DMS153 treated with DMSO at 0.1 percent for 48 hours (cell line): ENCODE data around the gene FBRSL1.
"Not testable (repeated sequence)": the region's sequence is repeated elsewhere in the genome, so short reads cannot be mapped to it uniquely, and the experiment has no call there.

ENCODE experiments used
- DNase-seq: peaks from one replicate; lab custom pipeline; 2025; ENCODE audit not compliant: unreplicated experiment; lab: John Stamatoyannopoulos, UW

FBRSL1 gene

DNA sequence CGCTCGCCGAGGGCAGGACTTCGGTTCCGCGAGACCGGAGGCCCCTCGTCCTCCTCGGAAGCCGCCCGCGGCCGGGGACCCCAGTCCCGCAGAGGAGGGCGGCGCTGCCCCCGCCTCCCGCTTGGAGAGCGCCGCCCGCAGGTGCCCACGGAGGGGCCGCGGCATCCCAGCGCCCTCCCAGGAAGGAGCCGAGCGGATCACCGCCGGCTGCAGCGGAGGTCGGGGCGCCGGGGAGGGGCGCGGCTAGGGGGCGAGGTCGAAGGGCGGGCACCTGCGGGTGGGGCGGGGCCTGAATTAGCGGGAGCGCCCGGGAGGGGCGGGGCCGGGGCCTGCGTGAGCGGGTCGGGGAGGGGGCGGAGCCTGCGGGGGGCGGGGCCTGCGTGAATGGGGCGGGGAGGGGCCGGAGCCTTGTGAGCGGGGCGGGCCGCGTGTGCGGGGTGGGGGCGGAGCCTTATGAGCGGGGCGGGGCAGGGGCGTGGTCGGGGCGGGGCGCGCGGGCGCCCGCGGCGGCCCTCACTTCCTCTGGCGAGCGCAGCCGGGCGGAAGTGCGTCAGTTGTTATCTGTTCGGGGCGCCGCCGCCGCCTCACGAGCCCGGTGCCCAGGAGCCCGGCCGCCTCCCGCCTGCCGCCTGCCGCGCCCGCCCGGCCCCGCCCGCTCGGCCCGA lies at the start of gene FBRSL1:
FBRSL1 (plus strand) TSS at position 550 of the 665 bp plus-strand sequence.
- DNase-seq = peak; percentile 83

DNA sequence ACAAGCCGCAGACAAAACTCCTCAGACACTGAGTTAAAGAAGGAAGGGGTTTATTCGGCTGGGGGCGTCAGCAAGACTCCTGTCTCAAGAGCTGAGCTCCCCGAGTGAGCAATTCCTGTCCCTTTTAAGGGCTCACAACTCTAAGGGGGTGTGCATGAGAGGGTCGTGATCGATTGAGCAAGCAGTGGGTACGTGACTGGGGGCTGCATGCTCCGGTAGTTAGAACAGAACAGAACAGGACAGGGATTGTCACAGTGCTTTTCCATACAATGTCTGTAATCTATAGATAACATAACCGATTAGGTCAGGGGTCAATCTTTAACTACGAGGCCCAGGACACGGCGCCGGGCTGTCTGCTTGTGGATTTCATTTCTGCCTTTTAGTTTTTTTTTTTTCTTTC lies 49.5 kb upstream of the FBRSL1 start:
- not testable (repeated sequence) for DNase-seq

DNA sequence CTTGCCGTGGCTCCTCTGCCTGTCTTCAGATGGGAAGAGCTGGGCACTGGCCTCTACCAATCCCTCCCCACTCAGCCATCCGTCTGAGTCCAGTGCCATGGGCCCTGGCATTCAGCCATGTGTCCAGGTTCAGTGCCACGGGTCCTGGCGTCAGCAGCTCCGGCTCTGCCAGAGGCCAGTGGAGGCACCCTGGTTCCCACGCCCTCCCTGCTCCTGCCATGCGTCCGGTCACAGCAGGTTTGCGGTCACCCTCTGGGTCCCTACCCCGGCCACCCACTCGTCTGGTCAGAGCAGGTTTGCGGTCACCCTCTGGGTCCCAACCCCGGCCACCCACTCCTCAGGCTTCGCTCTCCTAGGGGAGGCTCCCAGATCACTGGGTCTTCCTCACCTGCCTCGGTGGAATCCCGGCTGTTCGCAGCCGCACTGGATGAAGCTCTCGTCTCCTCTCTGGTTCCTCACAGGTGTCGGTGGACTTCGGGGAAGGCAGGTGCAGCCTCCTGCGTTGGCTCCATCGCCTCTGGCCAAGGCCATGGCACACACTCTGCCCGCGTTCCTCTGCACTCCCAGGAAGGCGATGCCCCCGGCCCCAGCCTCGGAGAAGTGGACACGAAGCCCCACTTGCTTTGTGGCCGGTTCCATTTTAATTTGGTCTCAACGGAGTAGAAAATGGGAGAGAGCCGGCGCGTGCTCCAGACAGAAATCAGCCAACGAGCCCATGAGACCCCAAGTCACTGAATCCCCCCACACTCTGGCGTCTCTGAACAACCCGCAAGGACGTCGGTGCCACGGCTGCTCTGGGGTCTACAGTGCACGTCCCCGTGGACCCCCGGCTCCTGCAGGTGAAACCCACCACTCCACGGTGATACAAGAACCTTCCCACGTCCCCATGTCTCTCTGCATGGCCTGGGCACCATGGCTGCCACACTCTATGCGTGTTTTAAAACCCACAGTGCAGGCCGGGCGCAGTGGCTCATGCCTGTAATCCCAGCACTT lies 47.8 kb upstream of the FBRSL1 start:
- no peak for DNase-seq

DNA sequence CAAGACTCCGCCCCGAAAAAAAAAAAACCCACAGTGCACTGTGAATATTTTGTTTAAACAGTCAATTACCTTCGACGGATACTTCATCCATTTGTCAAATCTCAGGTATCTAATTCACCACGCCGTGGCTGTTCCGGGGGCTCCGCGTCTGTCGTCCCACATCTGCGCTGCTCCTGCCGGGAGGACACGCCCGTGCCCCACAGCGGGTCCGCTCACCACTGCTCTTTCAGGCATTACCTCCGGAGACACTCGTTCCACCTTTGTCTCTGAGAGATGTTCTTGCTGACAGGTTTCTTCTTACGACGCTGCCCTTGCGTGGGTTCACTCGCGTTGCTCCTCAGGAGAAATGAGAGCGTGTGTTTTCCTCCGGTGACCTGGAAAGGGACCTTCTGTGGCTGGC lies 46.9 kb upstream of the FBRSL1 start:
- DNase-seq = no peak

DNA sequence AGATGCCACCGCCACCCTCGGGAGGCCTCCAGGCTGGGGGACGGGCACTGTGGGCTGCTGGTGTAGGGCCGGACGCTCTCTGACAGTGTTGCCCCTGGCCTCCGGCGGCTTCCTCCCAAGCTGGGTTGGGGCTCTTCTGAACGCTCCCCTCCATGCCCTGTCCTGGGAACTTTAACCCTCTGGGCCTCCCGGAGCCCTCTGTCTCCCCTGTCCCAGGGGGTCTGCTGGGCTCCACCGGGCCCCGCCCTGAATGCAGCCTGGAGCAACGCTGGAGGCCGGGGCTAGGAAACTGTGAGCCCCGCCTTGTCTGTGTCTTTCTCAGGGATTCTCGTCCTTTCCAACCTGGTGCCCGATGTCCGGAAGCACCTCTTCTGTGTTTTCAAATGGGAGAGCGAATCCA lies 45.7 kb upstream of the FBRSL1 start:
- no peak for DNase-seq

DNA sequence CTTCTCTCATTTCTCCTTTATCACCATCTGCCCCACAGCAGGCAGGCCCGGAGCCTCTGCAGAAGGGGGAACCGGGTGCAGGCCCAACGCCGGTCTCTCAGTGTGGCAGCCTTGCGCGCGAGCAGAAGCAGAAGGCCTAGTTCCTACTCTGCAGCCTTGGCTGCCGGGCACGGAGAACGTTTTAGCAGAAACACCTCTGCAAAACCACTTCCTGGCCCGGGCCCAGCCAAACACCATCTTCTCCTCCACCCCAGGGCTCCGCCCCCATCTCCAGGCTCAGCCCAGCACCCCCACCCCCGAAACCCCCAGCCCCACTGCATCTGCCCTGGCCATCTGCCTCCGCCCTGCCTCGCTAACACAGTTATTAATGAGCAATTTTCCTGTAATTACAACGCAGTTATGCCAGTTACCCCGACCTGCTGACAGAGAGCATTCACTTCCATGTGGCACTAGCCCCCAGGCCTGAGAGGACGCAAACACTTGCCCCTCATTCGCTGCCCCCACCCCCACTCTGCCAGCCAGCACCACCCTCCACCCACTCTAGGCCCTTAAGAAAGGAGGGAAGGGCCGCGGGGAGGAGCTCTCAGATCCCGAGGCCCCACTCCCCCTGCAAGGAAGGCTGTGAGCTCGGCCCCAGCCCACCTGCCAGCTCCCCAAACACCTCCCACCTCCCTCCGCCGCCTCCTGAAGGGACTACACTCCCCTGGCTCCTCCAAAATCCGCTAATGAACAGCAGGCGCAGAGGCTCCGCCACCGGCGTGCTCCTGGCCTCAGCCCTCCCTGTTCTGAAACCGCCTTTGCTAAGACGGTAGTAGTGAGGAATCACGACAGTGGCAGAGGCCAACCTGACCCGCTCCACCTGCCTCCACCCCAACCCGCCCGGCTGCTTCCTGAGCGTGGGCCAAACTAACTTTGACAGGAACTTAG lies 44.7 kb upstream of the FBRSL1 start:
- DNase-seq = no peak

DNA sequence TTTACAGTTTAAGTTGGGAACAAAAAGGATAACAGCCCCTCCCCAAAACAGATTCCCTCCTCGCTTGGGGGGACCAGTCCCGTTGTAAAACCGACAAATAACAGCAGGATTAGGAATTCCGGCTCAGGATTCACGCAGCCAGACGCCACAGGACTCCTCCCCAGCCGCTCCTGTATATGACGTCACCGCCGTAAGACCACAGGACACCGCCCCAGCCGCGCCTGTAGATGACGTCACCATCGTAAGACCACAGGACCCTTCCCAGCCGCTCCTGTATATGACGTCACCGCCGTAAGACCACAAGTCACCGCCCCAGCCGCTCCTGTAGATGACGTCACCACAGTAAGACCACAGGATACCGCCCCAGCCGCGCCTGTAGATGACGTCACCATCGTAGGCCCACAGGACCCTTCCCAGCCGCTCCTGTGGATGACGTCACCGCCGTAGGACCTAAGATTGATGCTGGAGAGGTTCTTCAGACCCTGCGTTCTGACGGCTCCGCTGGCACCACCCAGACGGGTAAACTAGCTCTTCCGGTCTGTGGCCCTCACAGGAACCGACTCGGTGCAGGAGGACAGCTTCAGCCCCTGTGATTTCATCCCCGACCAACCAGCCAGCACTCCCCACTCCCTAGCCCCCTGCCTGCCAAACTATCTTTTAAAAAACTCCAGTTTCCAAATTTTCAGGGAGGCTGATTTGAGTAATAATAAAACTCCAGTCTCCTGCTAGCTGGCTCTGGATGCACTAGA lies 43.9 kb upstream of the FBRSL1 start:
- DNase-seq = peak; percentile 99

DNA sequence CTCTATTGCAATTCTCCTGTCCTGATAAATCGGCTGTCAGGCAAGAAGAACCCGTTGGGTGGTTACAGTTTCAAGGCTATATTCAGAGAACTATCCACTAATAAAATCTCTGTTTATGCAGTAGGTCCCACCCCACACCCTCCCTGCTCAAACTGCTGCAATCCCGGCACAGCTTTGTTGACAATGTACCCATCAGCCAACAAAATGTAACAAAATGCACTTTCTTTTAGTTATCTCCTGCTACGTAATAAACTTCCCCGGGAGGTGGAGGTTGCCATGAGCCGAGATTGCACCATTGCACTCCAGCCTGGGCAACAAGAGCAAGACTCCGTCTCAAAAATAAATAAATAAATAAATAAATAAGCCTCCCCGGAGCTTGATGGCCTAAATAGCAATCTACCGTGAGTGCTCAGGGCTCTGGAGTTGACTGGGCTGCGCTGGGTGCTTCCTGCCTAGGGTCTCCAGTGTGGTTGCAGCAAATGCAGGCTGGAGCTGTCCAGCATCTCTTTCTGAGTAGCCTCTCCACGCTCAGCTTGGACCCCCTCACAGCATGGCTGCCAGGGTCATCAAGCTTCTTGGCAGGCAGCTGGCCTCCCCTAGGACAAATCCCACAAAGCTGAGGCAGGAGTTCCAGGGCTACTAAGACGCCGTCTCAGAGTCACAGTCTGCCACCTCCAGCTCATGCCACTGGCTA lies 43.2 kb upstream of the FBRSL1 start:
- DNase-seq = no peak

DNA sequence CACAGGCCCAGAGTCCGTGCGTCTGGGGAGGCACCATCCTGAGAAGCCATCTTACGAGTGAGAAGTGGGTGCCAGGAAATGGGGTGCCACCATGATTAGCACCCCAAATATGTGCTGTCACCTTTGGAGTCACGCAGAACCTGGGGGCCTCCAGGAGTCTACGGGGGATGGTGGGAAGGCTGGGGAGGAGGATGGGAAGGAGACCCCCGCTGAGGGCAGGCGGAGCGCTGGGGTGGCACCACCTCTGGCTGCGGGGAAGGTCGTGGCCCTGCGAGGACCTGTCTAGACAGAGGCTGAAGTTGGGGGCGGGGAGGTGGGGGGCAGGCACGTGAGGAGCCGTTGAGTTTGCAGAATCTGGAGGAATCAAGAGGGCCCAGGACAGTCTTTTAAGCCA lies 42.6 kb upstream of the FBRSL1 start:
- no peak for DNase-seq

DNA sequence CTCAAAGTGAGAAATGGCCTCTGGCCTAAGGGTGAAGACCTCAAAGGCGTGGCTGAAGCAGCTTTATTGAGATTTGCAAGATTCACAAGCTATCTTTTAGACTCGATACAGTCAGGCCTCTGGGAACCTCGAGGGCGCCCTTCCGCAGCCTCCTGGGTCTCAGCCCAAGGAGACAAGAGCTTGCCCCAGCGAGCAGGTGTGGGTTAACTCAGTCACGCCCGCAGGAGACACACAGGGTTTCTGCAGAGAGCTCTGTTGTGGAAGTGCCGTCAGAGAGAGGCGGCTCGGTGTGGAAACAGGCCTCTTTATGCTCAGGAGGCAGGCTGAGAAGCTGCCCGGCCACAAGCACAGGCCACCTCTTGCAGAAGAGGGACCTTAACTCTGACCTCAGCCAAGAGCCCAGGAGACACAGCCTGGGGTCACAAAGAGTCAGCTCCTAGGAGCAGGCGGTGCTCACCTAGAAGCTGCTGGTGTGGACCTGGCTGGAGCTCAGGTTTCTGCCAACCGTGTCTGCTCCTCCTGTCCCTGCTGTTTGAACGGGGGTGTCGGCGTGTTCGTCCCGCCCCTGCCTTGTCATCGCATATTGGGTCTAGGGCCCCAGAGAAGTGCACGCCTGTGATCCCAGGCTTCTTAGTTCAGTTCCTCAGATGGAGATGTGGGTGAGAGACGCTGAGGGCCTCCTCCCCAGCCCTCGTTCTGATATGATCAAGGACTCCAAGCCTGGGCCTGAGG lies 42.1 kb upstream of the FBRSL1 start:
- no peak for DNase-seq

DNA sequence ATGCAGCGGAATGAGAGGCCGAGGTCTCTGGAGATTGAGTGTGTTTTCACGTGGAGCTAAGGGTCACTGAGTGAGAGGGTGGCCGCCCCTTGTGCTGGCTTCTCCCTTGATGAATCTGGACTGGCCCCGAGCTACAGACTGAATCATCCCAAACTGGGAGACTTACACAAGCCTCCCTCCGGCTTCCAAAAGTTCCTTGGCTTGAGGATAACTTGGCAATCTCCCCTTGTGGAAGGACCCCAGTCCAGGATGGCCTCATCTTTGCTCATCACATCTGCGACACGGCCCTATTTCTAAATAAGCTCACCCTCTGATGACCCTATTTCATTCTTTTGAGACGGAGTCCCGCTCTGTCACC lies 41.5 kb upstream of the FBRSL1 start:
- no peak for DNase-seq

DNA sequence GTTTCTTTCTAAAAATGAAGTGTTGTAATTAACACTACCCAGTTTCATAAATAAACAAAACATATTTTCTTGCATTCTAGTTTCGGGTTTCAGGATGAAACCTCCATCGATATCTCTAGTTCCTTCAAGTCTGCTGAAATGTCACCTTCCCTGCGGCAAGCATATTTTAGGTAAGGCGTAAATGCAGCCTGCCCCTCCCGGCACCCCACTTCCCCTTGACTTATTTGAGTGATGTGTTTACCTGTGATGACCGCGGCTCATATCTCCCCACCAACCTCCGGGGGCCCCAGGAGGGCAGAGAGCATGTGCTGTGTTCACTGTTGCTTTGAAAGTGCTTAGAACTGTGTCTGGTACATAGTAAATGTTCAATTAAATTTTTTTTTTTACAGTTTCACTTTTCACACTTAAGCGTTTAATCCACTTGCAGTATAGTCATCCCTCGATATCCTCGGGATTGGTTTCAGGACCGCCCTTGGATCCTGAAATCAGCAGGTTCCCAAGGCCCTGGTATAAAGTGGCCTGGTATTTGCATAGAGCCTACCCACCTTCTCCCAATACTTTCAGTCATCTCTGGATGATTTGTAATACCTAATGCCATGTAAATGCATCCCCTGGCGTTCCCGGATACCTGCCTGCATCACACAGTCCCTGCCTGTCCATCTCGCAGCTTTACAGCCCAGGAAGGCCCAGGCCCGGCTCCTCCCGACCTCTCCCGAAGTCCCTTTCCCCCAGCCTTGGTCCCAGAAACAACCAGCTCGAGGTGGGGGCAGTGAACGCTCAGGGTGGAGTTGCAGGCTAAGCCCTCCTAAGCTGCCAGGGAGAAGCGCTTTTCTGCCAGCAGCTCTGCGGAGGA lies 40.2 kb upstream of the FBRSL1 start:
- DNase-seq = no peak

DNA sequence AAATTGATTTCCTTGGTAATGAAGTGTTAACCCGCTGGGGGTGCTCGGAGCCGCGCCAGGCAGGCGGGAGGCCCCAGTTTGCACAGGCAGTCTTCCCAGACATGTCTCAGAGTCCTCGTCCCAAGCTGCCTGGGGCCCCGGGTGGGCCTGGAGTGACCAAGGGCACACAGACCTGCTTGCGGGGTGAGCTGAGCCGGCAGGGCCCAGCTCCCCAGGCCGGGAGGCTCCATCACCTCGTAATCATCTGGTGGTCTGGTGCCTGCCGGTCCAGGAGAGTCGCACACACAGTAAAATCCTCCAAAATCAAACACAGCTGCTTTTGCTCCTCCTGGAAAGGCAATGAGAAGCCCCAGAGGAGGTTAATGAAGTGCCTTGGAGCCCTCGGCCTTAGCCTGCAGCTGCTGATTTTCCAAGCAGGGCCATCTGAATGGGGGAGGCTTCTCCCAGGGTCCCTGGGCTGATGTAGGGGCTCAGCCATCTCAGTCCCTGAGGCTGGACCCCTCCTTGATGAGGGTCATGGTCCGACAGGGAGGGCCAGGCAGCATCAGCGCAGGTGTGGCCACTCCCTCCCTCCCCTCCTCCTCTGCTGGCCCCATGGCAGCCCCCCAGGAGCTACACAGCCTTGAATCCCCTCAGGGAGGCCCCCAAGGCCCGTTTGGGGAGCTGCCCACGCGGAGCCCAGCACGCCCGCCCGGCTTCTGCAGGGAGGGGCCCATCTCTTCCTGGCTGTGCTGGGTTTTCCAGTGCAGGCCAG lies 39.4 kb upstream of the FBRSL1 start:
- DNase-seq = no peak

DNA sequence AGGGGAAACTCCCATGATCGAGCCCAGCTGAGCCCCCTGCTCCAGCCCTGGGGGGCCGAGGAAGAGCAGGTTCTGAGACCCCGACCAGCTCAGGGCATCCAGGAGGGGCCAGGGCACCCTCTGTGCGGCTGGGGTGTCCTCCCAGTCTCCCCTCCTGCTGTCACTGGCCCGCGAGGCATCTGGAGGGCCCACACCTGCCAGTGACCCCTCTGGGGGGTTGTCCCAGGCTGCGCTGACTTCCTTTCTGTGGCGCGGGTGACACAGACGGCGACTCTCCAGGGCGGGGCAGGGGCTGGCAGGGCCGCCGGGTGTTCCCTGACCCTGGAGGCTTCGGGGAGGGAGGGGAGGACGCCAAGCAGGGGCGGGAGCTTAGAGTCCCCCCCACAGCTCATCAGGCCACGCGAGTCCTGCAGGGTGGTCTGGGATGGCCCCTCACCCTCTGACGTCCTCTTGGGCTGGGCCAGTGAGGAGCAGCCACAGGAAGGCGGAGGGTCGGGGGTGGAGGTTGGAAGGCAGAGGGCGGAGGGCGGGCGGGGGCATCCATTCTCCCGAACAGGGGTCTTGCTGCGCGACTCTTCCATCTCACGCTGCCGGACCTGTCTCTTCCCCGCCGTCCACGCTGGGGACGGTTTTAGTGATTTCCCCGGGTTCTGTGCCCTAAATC lies 38.6 kb upstream of the FBRSL1 start:
- no peak for DNase-seq

DNA sequence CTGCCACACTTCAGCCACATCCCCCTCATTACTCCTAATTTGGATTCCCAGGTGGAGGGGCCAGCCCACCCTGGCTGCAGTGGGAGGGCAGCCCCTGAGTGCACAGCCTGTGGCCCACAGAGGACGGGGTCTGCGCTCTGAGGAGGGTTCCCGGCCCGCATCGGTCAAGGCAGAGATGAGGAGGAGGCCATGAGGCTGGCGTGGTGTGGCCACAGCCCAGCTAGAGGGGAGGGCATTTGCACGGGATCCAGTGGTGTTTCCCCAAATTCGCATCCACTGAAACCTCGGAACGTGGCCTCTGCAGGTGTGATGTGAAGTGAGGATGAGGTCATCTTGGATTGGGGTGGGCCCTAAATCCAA lies 38.1 kb upstream of the FBRSL1 start:
- no peak for DNase-seq

DNA sequence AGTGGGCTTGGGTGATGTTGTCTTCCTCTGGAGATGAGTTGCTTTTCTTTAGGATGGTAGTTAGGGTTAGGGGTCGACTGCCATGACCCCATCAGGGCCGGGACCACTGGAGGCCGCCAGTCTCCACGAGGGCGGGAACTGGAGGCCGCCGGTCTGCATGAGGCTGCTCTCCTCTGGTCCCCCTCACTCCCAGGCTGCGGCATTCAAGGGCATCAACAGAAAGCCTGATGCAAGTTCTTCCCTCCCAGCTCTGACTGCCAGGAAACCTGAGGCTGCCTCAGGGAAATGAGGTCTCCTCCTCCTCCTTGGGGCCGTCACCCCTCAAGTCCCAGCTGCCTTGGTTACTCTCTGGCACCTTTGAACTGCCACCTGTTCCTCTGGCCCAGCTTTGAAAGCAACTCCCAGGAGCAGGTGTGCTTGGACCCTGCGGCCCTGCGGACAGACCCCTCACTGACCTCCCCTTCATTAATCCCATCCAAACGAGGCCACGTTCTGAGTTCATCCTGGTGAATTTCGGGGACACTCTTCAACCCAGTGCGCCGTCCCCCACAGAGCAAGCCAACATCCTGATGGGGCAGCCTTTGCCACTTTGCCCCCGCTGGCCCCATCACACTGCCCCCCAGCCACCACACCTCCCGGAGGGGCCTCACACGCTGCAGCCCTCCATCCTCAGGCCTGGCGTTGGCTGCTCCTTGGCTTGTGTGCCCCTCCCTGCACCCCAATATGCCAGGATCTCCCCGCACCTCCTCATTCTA lies 37.2 kb upstream of the FBRSL1 start:
- DNase-seq = no peak
